Lung (tissue), 12 donors: Measurements from ENCODE around the gene ACBD6. TPM values are rescaled to one million over a fixed set of nuclear protein-coding genes. Genes with fewer than 3 reads are reported as not detected.

ENCODE experiments used
- ATAC-seq: fragments of 200-7000 bp; cut with Tn5 transposase; one replicate; pipeline ENCODE4 v1.9.1; 2020; ENCODE audit warnings: moderate number of reproducible peaks; ENCODE audit not compliant: insufficient read depth, low FRiP score
- DNase-seq, 3 donors: peaks; one replicate each; pipeline ENCODE4 v3.0.0-alpha.2; 2013 to 2017
- H3K27ac ChIP-seq, 2 donors: one replicate each; pipeline ENCODE4 v1.5.1; 2013; ENCODE audit warnings: mild to moderate bottlenecking in 2 of 2, moderate library complexity in 2 of 2, control low read depth in 1 of 2, inconsistent platforms in 1 of 2, low read depth in 1 of 2, low read length in 1 of 2
- H3K27me3 ChIP-seq, 3 donors: one replicate each; pipeline ENCODE4 v1.5.1; 2013; ENCODE audit warnings: low read length in 2 of 3; ENCODE audit not compliant: control insufficient read depth in 3 of 3, insufficient read depth in 3 of 3
- H3K36me3 ChIP-seq, 4 donors: one replicate each; pipeline ENCODE4 v1.5.1; 2013; ENCODE audit warnings: low read length in 4 of 4, mild to moderate bottlenecking in 1 of 4, moderate library complexity in 1 of 4; ENCODE audit not compliant: control insufficient read depth in 4 of 4, insufficient read depth in 4 of 4
- H3K4me1 ChIP-seq, 5 donors: one replicate each; pipeline ENCODE4 v1.5.1; 2013; ENCODE audit warnings: low read length in 5 of 5, mild to moderate bottlenecking in 2 of 5, moderate library complexity in 1 of 5; ENCODE audit not compliant: control insufficient read depth in 5 of 5, insufficient read depth in 5 of 5
- H3K4me3 ChIP-seq: one replicate; pipeline ENCODE4 v1.5.1; 2013; ENCODE audit warnings: mild to moderate bottlenecking, control low read depth, moderate library complexity
- H3K9ac ChIP-seq, 2 donors: one replicate each; pipeline ENCODE4 v1.5.1; 2013; ENCODE audit warnings: low read length in 2 of 2, control low read depth in 1 of 2; ENCODE audit not compliant: insufficient read depth in 1 of 2
- H3K9me3 ChIP-seq, 4 donors: one replicate each; pipeline ENCODE4 v1.5.1; 2013; ENCODE audit warnings: low read length in 3 of 4, mild to moderate bottlenecking in 1 of 4, moderate library complexity in 1 of 4; ENCODE audit not compliant: control insufficient read depth in 4 of 4, insufficient read depth in 3 of 4
- WGBS, 2 donors: extraction: QIAGEN DNeasy Blood & Tissue Kit; methylation state at CpG; one replicate each; pipeline ENCODE4 v1.1.7; 2013; 5-methylcytosine and 5-hydroxymethylcytosine counted together
- polyA plus RNA-seq, 2 donors: library from polyadenylated mRNA; stranded (reverse); fragments of 200-250 nt; gene quantifications; one replicate each; pipeline ENCODE4 v1.2.1, GENCODE V29; 2013
- total RNA-seq, 2 donors: library from RNA; depleted of rRNA in 1 of 2; stranded (reverse); fragments of >200 nt in 1 of 2; gene quantifications; one replicate each; pipeline ENCODE4 v1.2.1, GENCODE V29; 2014 to 2021
- TF ChIP-seq, protein P1 (sequence below): IDR thresholded peaks from 2 replicates; pipeline ENCODE4 v1.5.1; 2012; ENCODE audit warnings: mild to moderate bottlenecking; ENCODE audit errors: control extremely low read depth, extremely low read depth
- donor health status: control.
- donor health status: control.
- donor health status: Bipolar disorder and iron deficiency.
- donor health status: healthy.
- donor health status: DM: yes; HTN: yes; CAD: no.

Gene ACBD6
- total and polyA plus RNA-seq, 4 donors: 28.1 to 53.3 (median 41.1) TPM

DNA sequence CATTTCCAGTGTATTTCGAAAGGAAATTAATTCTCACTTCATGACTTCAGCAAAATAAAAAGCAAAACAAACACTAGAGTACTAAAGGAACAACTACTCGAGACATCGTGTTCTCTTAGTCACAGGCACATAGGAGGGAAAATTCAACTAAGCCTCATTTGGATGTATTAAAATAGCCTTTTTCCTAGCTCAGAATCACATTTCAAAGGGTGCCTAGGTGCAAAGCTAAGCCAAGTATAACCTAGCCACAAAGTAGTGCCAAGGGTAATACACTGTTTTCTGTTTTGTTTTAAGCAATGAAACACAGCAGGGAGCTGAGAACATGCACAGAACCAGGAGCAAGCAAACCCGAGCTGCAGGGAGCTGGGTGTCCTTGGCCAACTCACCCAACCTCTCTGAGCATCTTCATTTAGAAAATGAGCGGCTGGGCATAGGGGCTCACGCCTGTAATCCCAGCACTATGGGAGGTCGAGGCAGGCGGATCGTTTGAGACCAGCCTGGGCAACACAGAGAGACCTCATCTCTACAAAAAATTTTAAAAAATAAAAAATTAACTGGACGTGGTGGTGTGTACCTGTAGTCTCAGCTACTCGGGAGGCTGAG, 26.6 kb upstream of the ACBD6 start:
- DNase-seq (no peak), ATAC-seq (peak; percentile 10)
- Histone ChIP-seq H3K9me3 (no peaks in the 10 kb centered on the region), H3K27me3 (no peaks in the 10 kb centered on the region), H3K4me1 (peaks cover 0 to 11% (median 3%) of the 10 kb centered on the region in 5 donors), H3K27ac (peak overlapping the region in 1 of 2 donors; percentile 89), H3K4me3 (no peak overlapping the region), H3K36me3 (no peaks in the 10 kb centered on the region), H3K9ac (no peak overlapping the region)
- WGBS, 2 donors: 82 to 85% methylated on average over 11 of the region's 11 CpGs
- TF ChIP-seq, protein P1, sequence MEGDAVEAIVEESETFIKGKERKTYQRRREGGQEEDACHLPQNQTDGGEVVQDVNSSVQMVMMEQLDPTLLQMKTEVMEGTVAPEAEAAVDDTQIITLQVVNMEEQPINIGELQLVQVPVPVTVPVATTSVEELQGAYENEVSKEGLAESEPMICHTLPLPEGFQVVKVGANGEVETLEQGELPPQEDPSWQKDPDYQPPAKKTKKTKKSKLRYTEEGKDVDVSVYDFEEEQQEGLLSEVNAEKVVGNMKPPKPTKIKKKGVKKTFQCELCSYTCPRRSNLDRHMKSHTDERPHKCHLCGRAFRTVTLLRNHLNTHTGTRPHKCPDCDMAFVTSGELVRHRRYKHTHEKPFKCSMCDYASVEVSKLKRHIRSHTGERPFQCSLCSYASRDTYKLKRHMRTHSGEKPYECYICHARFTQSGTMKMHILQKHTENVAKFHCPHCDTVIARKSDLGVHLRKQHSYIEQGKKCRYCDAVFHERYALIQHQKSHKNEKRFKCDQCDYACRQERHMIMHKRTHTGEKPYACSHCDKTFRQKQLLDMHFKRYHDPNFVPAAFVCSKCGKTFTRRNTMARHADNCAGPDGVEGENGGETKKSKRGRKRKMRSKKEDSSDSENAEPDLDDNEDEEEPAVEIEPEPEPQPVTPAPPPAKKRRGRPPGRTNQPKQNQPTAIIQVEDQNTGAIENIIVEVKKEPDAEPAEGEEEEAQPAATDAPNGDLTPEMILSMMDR: no peak

DNA sequence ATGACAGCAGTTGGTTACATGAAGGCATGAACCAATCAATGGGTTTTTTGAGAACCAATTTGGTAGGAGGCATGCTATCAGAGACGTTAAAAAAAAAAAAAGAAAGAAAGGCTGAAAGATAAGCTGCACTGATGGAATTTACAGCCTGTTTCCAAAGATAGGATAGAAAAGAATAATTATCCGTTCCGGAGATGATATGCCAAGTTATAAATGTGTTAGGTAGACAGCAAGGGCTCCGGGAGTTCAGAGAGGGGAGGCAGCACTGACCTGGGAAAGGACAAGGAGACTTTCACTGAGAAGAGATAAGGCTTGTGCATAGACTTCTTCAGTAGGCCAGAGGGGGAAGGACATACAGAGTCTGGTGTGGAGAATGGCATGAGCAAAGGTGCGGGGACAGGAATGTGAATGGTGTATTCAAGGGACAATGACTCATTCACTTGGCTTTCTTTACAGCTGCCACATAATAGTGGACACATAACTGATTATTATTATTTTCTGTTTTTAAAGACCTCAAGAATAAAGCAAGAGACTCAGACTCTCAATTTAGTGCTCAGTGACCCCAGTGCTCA, 24.8 kb upstream of the ACBD6 start:
- Histone ChIP-seq H3K9me3 (no peaks in the 10 kb centered on the region), H3K4me1 (peaks cover 0 to 11% (median 0%) of the 10 kb centered on the region in 5 donors), H3K4me3 (no peak overlapping the region), H3K27ac (no peak overlapping the region), H3K27me3 (no peaks in the 10 kb centered on the region), H3K9ac (no peak overlapping the region), H3K36me3 (no peaks in the 10 kb centered on the region)
- DNase-seq (no peak), ATAC-seq (peak; percentile 24)
- TF ChIP-seq, protein P1: no peak
- 66 to 87% methylated on average over 5 of the region's 5 CpGs for WGBS, 2 donors

DNA sequence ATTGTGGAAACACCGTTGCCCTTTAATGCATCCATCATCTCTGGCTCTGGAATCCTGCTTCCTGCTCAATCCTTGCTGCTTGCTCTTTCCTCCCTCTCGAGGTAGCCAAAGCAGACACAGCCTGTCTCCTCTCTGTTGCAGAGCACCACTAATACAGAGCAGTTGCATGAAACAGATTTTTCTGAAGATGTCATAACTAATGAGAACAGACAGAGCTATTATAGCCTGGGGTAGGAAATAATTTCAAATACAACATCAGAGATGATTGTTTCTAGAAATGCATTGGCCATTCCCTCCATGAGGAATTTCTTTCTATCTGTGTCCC, 23.3 kb upstream of the ACBD6 start:
- no peaks in the 10 kb centered on the region for H3K36me3 ChIP-seq
- ATAC-seq (no peak), DNase-seq (no peak)
- no peaks in the 10 kb centered on the region for H3K9me3 ChIP-seq
- H3K27me3 ChIP-seq: no peaks in the 10 kb centered on the region
- TF ChIP-seq, protein P1: no peak
- peaks cover 0 to 13% (median 0%) of the 10 kb centered on the region in 5 donors for H3K4me1 ChIP-seq
- no peak overlapping the region for H3K4me3 ChIP-seq
- H3K9ac ChIP-seq: no peak overlapping the region
- WGBS, 2 donors: 33 to 36% methylated on average over 2 of the region's 2 CpGs
- H3K27ac ChIP-seq: no peak overlapping the region
